Ureter (tissue), 1 donor: Measurements from ENCODE around the gene UBE2D2. TPM values are rescaled to one million over a fixed set of nuclear protein-coding genes. Genes with fewer than 3 reads are reported as not detected.
"Not testable (repeated sequence)": the region's sequence is repeated elsewhere in the genome, so short reads cannot be mapped to it uniquely, and the experiment has no call there.

Experiments used
- DNase-seq: peaks from one replicate; pipeline ENCODE4 v3.0.0-alpha.2; 2020; ENCODE audit warnings: low spot score
- total RNA-seq: library from RNA; stranded (reverse); gene quantifications from one replicate; pipeline ENCODE4 v1.2.4, GENCODE V29; 2023
- donor health status: DM: yes; HTN: yes; CAD: no.

UBE2D2 gene
- total RNA-seq, 1 donor from 2014 or later: 180 TPM

- DNase-seq: no peak
These were observed 11.8 kb upstream of the UBE2D2 start for GRCh38 chr5:139549162-139549894.

- not testable (repeated sequence) for DNase-seq
These were observed 10.9 kb upstream of the UBE2D2 start for GRCh38 chr5:139550051-139550872.

- no peak for DNase-seq
These were observed 9.8 kb upstream of the UBE2D2 start for GRCh38 chr5:139551191-139551889.

GRCh38 chr5:139552893-139553575 is 8.1 kb upstream of the UBE2D2 start:
- DNase-seq: no peak

- no peak for DNase-seq
These were observed 6.9 kb upstream of the UBE2D2 start for GRCh38 chr5:139554264-139554663.

GRCh38 chr5:139557811-139558210 is 3.3 kb upstream of the UBE2D2 start:
- DNase-seq: no peak

- DNase-seq: peak; percentile 56
These were observed 714 bp downstream of the UBE2D2 start for GRCh38 chr5:139561655-139562451.

- no peak for DNase-seq
These were observed 1.7 kb downstream of the UBE2D2 start for GRCh38 chr5:139562847-139563246.

- no peak for DNase-seq
These were observed 4.5 kb downstream of the UBE2D2 start for GRCh38 chr5:139565411-139566305.

- no peak for DNase-seq
These were observed 5.5 kb downstream of the UBE2D2 start for GRCh38 chr5:139566611-139567010.

GRCh38 chr5:139569270-139569955 is 8.3 kb downstream of the UBE2D2 start:
- no peak for DNase-seq

- no peak for DNase-seq
These were observed 10.4 kb downstream of the UBE2D2 start for GRCh38 chr5:139571543-139571942.

GRCh38 chr5:139571966-139572365 is 10.8 kb downstream of the UBE2D2 start:
- DNase-seq: no peak

- DNase-seq: no peak
These were observed 13.6 kb downstream of the UBE2D2 start for GRCh38 chr5:139574641-139575312.

GRCh38 chr5:139575313-139575646 is 14.1 kb downstream of the UBE2D2 start:
- DNase-seq: no peak

GRCh38 chr5:139575751-139576150 is 14.6 kb downstream of the UBE2D2 start:
- no peak for DNase-seq

GRCh38 chr5:139577689-139578290 is 16.7 kb downstream of the UBE2D2 start:
- DNase-seq: no peak

GRCh38 chr5:139578325-139578724 is 17.2 kb downstream of the UBE2D2 start:
- no peak for DNase-seq
